Smooth muscle cell of the coronary artery (primary cell): Measurements from ENCODE around the gene DLST. TPM values are rescaled to one million over a fixed set of nuclear protein-coding genes. Genes with fewer than 3 reads are reported as not detected.

Source experiments
- total RNA-seq: library from RNA; depleted of rRNA; stranded (reverse); fragments of >200 nt; gene quantifications from 2 replicates; pipeline ENCODE4 v1.2.3, GENCODE V29; 2014; ENCODE audit warnings: low replicate concordance

The DLST gene
- total RNA-seq = 31.5 and 36.6 TPM in 2 replicates

GRCh38 chr14:74881431-74882102 is at the start of gene DLST:
DLST (plus strand) TSS chr14:74881916; CDS start chr14:74881954, 38 bp downstream.

GRCh38 chr14:74875941-74876913 is 5.5 kb upstream of the DLST start, which contains the start of gene PROX2:
PROX2 (minus strand) TSS chr14:74876145; CDS start chr14:74863834, 12,311 bp downstream.

GRCh38 chr14:74922752-74923401 is 41.2 kb downstream of the DLST start, which contains the start of gene RPS6KL1:
RPS6KL1 (minus strand) TSS chr14:74923260; CDS start chr14:74921541, 1,719 bp downstream.

Other genes with a start within 250 kb of the DLST start
- 22.6 and 32.7 TPM in 2 replicates for gene AREL1, start 168.8 kb upstream of the DLST start, total RNA-seq
- gene FCF1, start 168.8 kb upstream of the DLST start, total RNA-seq = 26.0 and 27.0 TPM in 2 replicates
- 15.9 and 19.5 TPM in 2 replicates for gene YLPM1, start 118.6 kb upstream of the DLST start, total RNA-seq
- not detected in 2 replicates for gene PROX2, start 5.8 kb upstream of the DLST start, total RNA-seq
- 0.35 and 0.45 TPM in 2 replicates for gene RPS6KL1, start 41.3 kb downstream of the DLST start, total RNA-seq
- 16.2 and 29.3 TPM in 2 replicates for gene PGF, start 73.7 kb downstream of the DLST start, total RNA-seq
- 50.8 and 53.7 TPM in 2 replicates for gene EIF2B2, start 121.0 kb downstream of the DLST start, total RNA-seq
- gene MLH3, start 169.6 kb downstream of the DLST start, total RNA-seq = 15.0 and 24.2 TPM in 2 replicates
- gene ACYP1, start 182.1 kb downstream of the DLST start, total RNA-seq = 8.3 and 8.5 TPM in 2 replicates
- gene ZC2HC1C, start 187.7 kb downstream of the DLST start, total RNA-seq = 0.23 and 0.53 TPM in 2 replicates
- 56.6 and 63.5 TPM in 2 replicates for gene NEK9, start 245.1 kb downstream of the DLST start, total RNA-seq